IMR-90 (cell line): Measurements from ENCODE around the gene RNF4. TPM values are rescaled to one million over a fixed set of nuclear protein-coding genes. Genes with fewer than 3 reads are reported as not detected.

Experiments
- ATAC-seq: fragments of 200-7000 bp; cut with Tn5 transposase; 2 replicates; pipeline ENCODE4 v1.9.1; 2020; ENCODE audit warnings: low read depth, mild to moderate bottlenecking, moderate library complexity
- BruUV-seq: library from RNA; stranded (reverse); fragments of 400-500 nt; replicated peaks from 2 replicates; lab custom pipeline; 2021; lab: Mats Ljungman, UMichigan
- CTCF ChIA-PET: fragments of 300-600 bp; formaldehyde crosslinking; extraction: SDS; loops from one replicate; lab custom pipeline; 2021; ENCODE audit warnings: antibody characterized with exemption; lab: Yijun Ruan, JAX
- POLR2A ChIA-PET: fragments of 300-600 bp; sonication (Branson Sonifier 250); formaldehyde crosslinking; loops from one replicate; lab custom pipeline; 2022; ENCODE audit warnings: antibody characterized with exemption; ENCODE audit not compliant: unreplicated experiment; lab: Charles Lee
- DNase-seq: peaks from one replicate; pipeline ENCODE4 v3.0.0; 2013
- H2AFZ ChIP-seq: replicated peaks from 2 replicates; pipeline ENCODE3; 2013; ENCODE audit warnings: low read length, mild to moderate bottlenecking; ENCODE audit not compliant: poor library complexity
- H2AK5ac ChIP-seq: 2 replicates; pipeline ENCODE4 v1.6.1; 2013; ENCODE audit warnings: low read depth, low read length, inconsistent platforms
- H2AK9ac ChIP-seq: replicated peaks from 2 replicates; pipeline ENCODE3; 2013; ENCODE audit warnings: mild to moderate bottlenecking, low read depth, low read length, moderate library complexity; ENCODE audit not compliant: poor library complexity
- H2BK120ac ChIP-seq: 2 replicates; pipeline ENCODE4 v1.6.1; 2013; ENCODE audit warnings: low read depth, low read length, inconsistent platforms
- H2BK15ac ChIP-seq: 3 replicates; pipeline ENCODE4 v1.6.1; 2013; ENCODE audit warnings: low read depth, low read length, inconsistent platforms
- H2BK20ac ChIP-seq: 2 replicates; pipeline ENCODE4 v1.6.1; 2013; ENCODE audit warnings: low read depth, mild to moderate bottlenecking, inconsistent platforms, low read length, moderate library complexity
- H2BK5ac ChIP-seq: 2 replicates; pipeline ENCODE4 v1.6.1; 2013; ENCODE audit warnings: mild to moderate bottlenecking, low read depth, low read length, inconsistent platforms; ENCODE audit not compliant: poor library complexity, severe bottlenecking
- H3K14ac ChIP-seq: replicated peaks from 2 replicates; pipeline ENCODE4 v1.6.1; 2013; ENCODE audit warnings: low read depth, low read length, inconsistent platforms
- H3K18ac ChIP-seq: 2 replicates; pipeline ENCODE4 v1.6.1; 2013; ENCODE audit warnings: low read depth, low read length, control low read depth
- H3K23ac ChIP-seq: 2 replicates; pipeline ENCODE4 v1.6.1; 2013; ENCODE audit warnings: low read depth, low read length, inconsistent platforms
- H3K27ac ChIP-seq: 2 replicates; pipeline ENCODE4 v1.5.1; 2013; ENCODE audit warnings: mild to moderate bottlenecking, control low read depth, low read length; ENCODE audit not compliant: insufficient read depth
- H3K27me3 ChIP-seq: 2 replicates; pipeline ENCODE4 v1.6.1; 2013; ENCODE audit warnings: low read length; ENCODE audit not compliant: control insufficient read depth, insufficient read depth
- H3K36me3 ChIP-seq: 2 replicates; pipeline ENCODE4 v1.6.1; 2013; ENCODE audit warnings: low read length, mixed read lengths; ENCODE audit not compliant: control insufficient read depth, insufficient read depth
- H3K4ac ChIP-seq: 2 replicates; pipeline ENCODE4 v1.6.1; 2013; ENCODE audit warnings: low read depth, low read length, inconsistent platforms
- H3K4me1 ChIP-seq: 2 replicates; pipeline ENCODE4 v1.6.1; 2013; ENCODE audit warnings: low read length, mixed read lengths; ENCODE audit not compliant: control insufficient read depth, insufficient read depth
- H3K4me2 ChIP-seq: 2 replicates; pipeline ENCODE4 v1.6.1; 2013; ENCODE audit warnings: low read depth, mild to moderate bottlenecking, control low read depth, low read length, moderate library complexity
- H3K4me3 ChIP-seq: 2 replicates; pipeline ENCODE4 v1.5.1; 2013; ENCODE audit warnings: low read depth, mild to moderate bottlenecking, control low read depth, low read length, moderate library complexity; ENCODE audit not compliant: insufficient read depth
- H3K56ac ChIP-seq: 2 replicates; pipeline ENCODE4 v1.6.1; 2013; ENCODE audit warnings: low read length, inconsistent platforms; ENCODE audit not compliant: insufficient read depth; ENCODE audit errors: extremely low read depth
- H3K79me1 ChIP-seq, 2 experiments: 2 replicates each; pipeline ENCODE4 v1.6.1; 2013; ENCODE audit warnings: low read length in 2 of 2, inconsistent platforms in 1 of 2, low read depth in 1 of 2
- H3K9ac ChIP-seq: 2 replicates; pipeline ENCODE4 v1.6.1; 2013; ENCODE audit warnings: low read depth, low read length, control low read depth
- H3K9me1 ChIP-seq: 2 replicates; pipeline ENCODE4 v1.6.1; 2013; ENCODE audit warnings: low read length, inconsistent platforms; ENCODE audit not compliant: insufficient read depth
- H3K9me3 ChIP-seq: 2 replicates; pipeline ENCODE4 v1.6.1; 2013; ENCODE audit warnings: low read length; ENCODE audit not compliant: control insufficient read depth, insufficient read depth
- H4K20me1 ChIP-seq: 2 replicates; pipeline ENCODE4 v1.6.1; 2013; ENCODE audit warnings: low read length, inconsistent platforms; ENCODE audit not compliant: insufficient read depth
- H4K5ac ChIP-seq: 2 replicates; pipeline ENCODE4 v1.6.1; 2013; ENCODE audit warnings: mild to moderate bottlenecking, low read depth, low read length, control low read depth
- H4K8ac ChIP-seq, 2 experiments: 2 replicates each; pipeline ENCODE4 v1.6.1; 2013; ENCODE audit warnings: low read depth in 2 of 2, low read length in 2 of 2, control low read depth in 1 of 2, inconsistent platforms in 1 of 2
- H4K91ac ChIP-seq: 2 replicates; pipeline ENCODE4 v1.6.1; 2013; ENCODE audit warnings: low read depth, low read length, inconsistent platforms; ENCODE audit not compliant: insufficient read depth
- CTCF ChIP-seq: conservative IDR thresholded peaks from 2 replicates; pipeline ENCODE4 v1.5.1; 2012; ENCODE audit warnings: mild to moderate bottlenecking, low read depth, low read length, improper control_type of control experiment
- WGBS, 2 experiments: methylation state at CpG; one replicate each; pipeline versions ENCODE4 v1.1.5 to v1.1.7; 2013; ENCODE audit warnings: missing lambda C conversion rate in 2 of 2; ENCODE audit not compliant: insufficient read length in 1 of 2; ENCODE audit errors: extremely low coverage in 2 of 2; 5-methylcytosine and 5-hydroxymethylcytosine counted together
- dilution Hi-C: fragments of 300-500 bp; cut with HindIII; formaldehyde crosslinking; loops from one replicate; pipeline ENCODE4 v1.14.3; 2018; ENCODE audit warnings: low sequenced_read_pairs; ENCODE audit not compliant: unreplicated experiment
- in situ Hi-C: fragments of 300-500 bp; cut with MboI; formaldehyde crosslinking; loops from 3 replicates; pipeline ENCODE4 v1.14.3; 2019; ENCODE audit warnings: low sequenced_read_pairs, inconsistent platforms, mixed read lengths
- intact Hi-C: fragments of 100-400 bp; cut with micrococcal nuclease; formaldehyde crosslinking; loops from 2 replicates; pipeline ENCODE4 v1.10.0; 2022
- polyA plus RNA-seq, 3 experiments: library from polyadenylated mRNA; depleted of rRNA; stranded (reverse); fragments of >200 nt; gene quantifications; 2 replicates each; pipeline ENCODE4 v1.2.3, GENCODE V29; 2012; ENCODE audit warnings: low replicate concordance in 1 of 3
- total RNA-seq: library from RNA; depleted of rRNA; stranded (reverse); fragments of >200 nt; gene quantifications from 2 replicates; pipeline ENCODE4 v1.2.3, GENCODE V29; 2012

RNF4 gene
- total and polyA plus RNA-seq, 2 of the 4 experiments (the other 2 are of a cell fraction), result 63.8 to 73.8 TPM

DNA sequence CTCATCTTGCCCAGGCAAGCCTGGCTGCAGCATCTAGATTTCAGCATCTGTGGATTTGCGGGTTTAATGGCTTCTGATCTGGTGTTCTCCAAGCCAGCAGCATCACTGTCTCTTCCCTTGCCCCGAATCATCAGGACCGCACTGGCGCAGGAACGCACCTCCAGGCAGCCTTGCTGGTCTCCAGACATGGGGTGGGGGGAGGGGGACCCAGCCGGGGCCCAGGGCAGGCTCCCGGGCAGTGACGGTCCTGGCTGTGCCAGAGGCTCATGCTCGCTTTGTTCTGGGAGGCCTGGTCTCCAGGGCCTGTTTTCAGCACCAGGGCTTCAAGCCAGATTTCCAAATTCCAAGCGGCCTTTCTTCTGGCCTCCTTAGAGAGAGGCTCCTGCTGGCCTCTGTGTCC lies 45.2 kb upstream of the RNF4 start:
- H3K4me2 ChIP-seq, result no peak overlapping the region
- H3K9ac ChIP-seq, result no peak overlapping the region
- H2BK5ac ChIP-seq, result no peak overlapping the region
- H4K91ac ChIP-seq, result no peak overlapping the region
- H3K9me3 ChIP-seq, result 0 out of 2 replicates have a peak, but pooled peaks cover 2% of the 10 kb centered on the region
- H3K56ac ChIP-seq, result no peak overlapping the region
- H3K14ac ChIP-seq, result no peak overlapping the region
- H3K18ac ChIP-seq, result no peak overlapping the region
- no peak for DNase-seq
- H4K20me1 ChIP-seq, result no peaks in the 10 kb centered on the region
- no peak for ATAC-seq
- no peak overlapping the region for H3K4me3 ChIP-seq
- H3K4me1 ChIP-seq, result 0 out of 2 replicates have a peak, but pooled peaks cover 2% of the 10 kb centered on the region
- H2AK5ac ChIP-seq, result no peak overlapping the region
- H3K79me1 ChIP-seq, result no peaks in the 10 kb centered on the region
- H2AFZ ChIP-seq, result no peak overlapping the region
- H2BK120ac ChIP-seq, result no peak overlapping the region
- in situ Hi-C loops (no loop called here), dilution Hi-C loops (no loop called here), intact Hi-C loops (no loop called here)
- H3K27ac ChIP-seq, result no peak overlapping the region
- no TSS peak for BruUV-seq
- H3K23ac ChIP-seq, result no peak overlapping the region
- no peak overlapping the region for H4K8ac ChIP-seq
- H3K36me3 ChIP-seq, result no peaks in the 10 kb centered on the region
- POLR2A ChIA-PET, result no interaction called here
- H3K4ac ChIP-seq, result no peak overlapping the region
- no peak overlapping the region for H2BK20ac ChIP-seq
- H2AK9ac ChIP-seq, result no peak overlapping the region
- peaks cover 46% of the 10 kb centered on the region for H3K27me3 ChIP-seq
- H2BK15ac ChIP-seq, result no peak overlapping the region
- CTCF ChIA-PET, result no interaction called here
- no peaks in the 10 kb centered on the region for H3K9me1 ChIP-seq
- 100% methylated on average over 1 of the region's 10 CpGs; no CpG with 5 or more reads in 1 of the 2 experiments for WGBS, 2 experiments
- TF ChIP-seq CTCF, result no peak
- H4K5ac ChIP-seq, result no peak overlapping the region
